Activated T-helper 9 cell treated with anti-CD3 and anti-CD28 coated beads, Interleukin-2, amount 50 U/mL, for 16 hours (primary cell): ENCODE data around the gene LILRA2.
"Not testable (repeated sequence)": the region's sequence is repeated elsewhere in the genome, so short reads cannot be mapped to it uniquely, and the experiment has no call there.

Source experiments
- DNase-seq: peaks from one replicate; pipeline ENCODE4 v3.0.0-alpha.2; 2020; ENCODE audit warnings: low read depth

Gene LILRA2

GRCh38 chr19:54573330-54573872 is at the start of gene LILRA2:
Gene LILRA2, plus strand, starts transcription at chr19:54573790. Its CDS starts 89 bp downstream, at chr19:54573879.
- no peak for DNase-seq

- no peak for DNase-seq
Observed at GRCh38 chr19:54525636-54526035, 48.0 kb upstream of the LILRA2 start.

- DNase-seq: no peak
Observed at GRCh38 chr19:54526972-54527371, 46.6 kb upstream of the LILRA2 start.

- no peak for DNase-seq
Observed at GRCh38 chr19:54530866-54531265, 42.7 kb upstream of the LILRA2 start.

- no peak for DNase-seq
Observed at GRCh38 chr19:54532528-54532927, 41.1 kb upstream of the LILRA2 start.

GRCh38 chr19:54533476-54533875 is 40.1 kb upstream of the LILRA2 start:
- DNase-seq: no peak

GRCh38 chr19:54534156-54534555 is 39.4 kb upstream of the LILRA2 start:
- no peak for DNase-seq

DNA sequence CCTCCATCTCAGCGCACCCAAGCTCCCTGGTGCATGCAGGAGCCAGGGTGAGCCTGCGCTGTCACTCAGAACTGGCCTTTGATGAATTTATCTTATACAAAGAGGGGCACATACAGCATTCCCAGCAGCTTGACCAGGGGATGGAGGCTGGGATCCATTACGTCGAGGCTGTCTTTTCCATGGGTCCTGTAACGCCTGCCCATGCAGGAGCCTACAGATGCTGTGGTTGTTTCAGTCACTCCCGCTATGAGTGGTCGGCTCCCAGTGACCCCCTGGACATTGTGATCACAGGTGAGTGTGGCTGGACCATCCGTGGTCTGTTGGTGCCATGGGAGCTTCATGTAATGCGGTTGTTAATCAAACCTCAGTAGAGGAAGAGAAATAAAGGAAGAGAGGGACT is 38.0 kb upstream of the LILRA2 start:
- DNase-seq: no peak

GRCh38 chr19:54536956-54537355 is 36.6 kb upstream of the LILRA2 start:
- no peak for DNase-seq

- DNase-seq: no peak
Observed at GRCh38 chr19:54541712-54542111, 31.9 kb upstream of the LILRA2 start.

DNA sequence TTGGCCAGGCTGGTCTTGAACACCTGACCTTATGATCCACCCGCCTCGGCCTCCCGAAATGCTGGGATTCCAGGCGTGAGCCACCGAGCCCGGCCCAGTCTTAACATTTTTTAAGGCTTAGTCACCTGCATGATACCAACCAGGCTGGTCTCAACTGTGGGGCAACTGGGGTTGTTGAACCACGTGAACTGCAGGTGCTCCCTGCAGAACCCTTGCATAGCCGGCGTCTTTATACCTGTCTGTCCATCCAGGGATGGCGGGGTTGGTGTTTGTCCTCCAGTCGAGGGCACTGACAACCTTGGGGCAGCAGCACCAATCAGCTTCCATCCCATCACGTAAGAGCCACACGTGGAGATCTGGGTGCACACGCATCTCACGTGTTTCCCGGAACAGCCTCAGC is 24.8 kb upstream of the LILRA2 start:
- DNase-seq: no peak

- DNase-seq: no peak
Observed at GRCh38 chr19:54549224-54549623, 24.4 kb upstream of the LILRA2 start.

- DNase-seq: no peak
Observed at GRCh38 chr19:54551293-54551692, 22.3 kb upstream of the LILRA2 start.

- no peak for DNase-seq
Observed at GRCh38 chr19:54551950-54552912, 21.4 kb upstream of the LILRA2 start.

GRCh38 chr19:54552913-54553310 is 20.7 kb upstream of the LILRA2 start:
- DNase-seq: no peak

GRCh38 chr19:54554006-54554405 is 19.6 kb upstream of the LILRA2 start:
- no peak for DNase-seq

DNA sequence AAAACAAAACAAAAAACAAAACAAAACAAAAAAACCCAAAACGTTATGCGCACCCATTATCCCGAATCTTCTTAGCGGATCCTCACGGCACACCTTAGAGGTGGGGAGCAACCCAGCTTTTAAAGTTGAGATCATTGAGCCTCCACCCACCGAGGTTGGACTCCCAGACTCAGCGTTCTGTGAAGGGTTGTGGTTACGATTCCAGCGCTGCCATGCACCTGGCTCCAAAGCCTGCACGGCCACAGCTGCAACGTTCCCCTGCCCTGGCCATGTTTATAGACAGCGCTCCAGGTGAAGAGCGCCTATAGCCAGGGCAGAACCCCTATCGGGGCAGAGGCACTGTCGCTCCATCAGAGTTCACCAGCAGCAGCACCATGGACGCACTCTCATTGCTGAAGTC is 18.7 kb upstream of the LILRA2 start:
- DNase-seq: no peak

- DNase-seq: no peak
Observed at GRCh38 chr19:54556194-54556593, 17.4 kb upstream of the LILRA2 start.

GRCh38 chr19:54558339-54558738 is 15.3 kb upstream of the LILRA2 start:
- DNase-seq: no peak

GRCh38 chr19:54560881-54561385 is 12.7 kb upstream of the LILRA2 start:
- no peak for DNase-seq

DNA sequence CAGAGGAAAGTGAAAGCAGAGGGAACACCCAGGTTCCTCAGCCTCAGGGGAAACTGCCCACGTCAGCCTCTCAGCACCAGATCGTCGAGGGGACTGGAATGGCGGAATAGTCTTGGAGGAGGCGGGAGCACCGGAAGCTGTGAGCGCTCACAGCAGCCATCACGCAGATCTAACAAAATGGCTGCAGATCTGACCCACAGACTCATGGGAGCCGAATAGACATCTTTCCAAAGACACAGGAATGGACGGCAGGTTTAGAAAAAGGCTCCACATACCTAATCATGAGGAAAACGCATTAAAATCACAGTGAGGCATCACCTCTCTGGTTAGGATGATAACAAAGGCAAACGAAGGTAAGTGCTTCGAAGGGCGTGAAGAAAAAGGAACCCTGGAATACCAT is 11.8 kb upstream of the LILRA2 start:
- DNase-seq: no peak

GRCh38 chr19:54563206-54563605 is 10.4 kb upstream of the LILRA2 start:
- DNase-seq: not testable (repeated sequence)

DNA sequence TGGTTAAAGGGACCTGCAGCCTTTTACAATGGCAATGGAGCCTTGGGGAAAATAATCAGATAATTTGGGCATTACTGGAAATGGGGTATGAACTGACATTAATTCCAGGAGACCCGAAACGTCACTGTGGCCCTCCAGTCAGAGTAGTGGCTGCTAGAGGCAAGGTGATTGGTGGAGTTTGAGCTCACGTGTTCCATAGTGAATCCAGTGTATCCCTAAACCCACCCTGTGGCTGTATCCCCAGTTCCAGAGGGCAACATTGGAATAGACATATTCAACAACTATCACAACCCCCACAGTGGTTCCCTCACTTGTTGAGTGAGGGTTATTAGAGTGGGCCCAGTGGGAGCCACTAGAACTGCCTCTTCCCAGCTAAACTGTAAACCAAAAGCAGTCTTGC is 3.3 kb upstream of the LILRA2 start:
- no peak for DNase-seq
